ENCODE results near the gene HRAS.

DNA sequence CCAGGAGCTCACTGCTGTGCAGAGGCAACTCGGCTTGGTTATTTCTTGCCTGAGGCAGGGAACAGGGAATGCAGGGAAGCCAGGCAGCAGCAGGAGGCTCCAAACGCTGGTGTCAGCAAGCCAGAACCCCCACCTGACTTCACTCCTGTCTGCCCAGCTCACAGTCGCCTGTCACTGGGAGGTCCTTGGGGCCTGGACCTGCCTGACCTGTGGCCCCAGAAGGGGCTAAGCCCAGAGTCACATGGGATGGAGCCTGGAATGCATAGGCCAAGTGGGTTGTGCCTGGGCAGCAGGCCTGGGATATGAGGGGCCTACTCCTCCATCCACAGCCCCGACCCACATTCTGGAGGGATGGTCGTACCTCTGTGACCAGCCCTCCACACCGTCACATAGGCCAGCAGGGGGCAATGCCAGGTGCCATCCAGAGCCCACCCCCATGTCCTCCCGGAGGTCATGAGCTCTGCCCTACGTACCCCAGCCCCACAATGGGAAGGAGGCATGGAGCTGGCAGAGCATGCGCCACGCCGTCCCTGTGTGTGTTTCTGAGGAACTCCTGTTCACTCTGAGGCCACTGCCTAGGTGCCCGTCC, 30.6 kb upstream of the HRAS start:
- no peak for TF ChIP-seq CTCF (IDR thresholded peaks at IDR 0.05)
- no peak for TF ChIP-seq POLR2A (IDR thresholded peaks at IDR 0.05)
